HG03175 (cell line): Measurements from ENCODE around the gene TIPARP.
"Not testable (repeated sequence)": the region's sequence is repeated elsewhere in the genome, so short reads cannot be mapped to it uniquely, and the experiment has no call there.

ENCODE experiments used
- ATAC-seq: cut with Tn5 transposase; IDR thresholded peaks from one replicate; pipeline ENCODE4 v1.9.1; 2021; ENCODE audit warnings: mild to moderate bottlenecking, moderate library complexity; ENCODE audit not compliant: unreplicated experiment

Gene TIPARP

GRCh38 chr3:156737049-156737448, 62.7 kb downstream of the TIPARP start:
- ATAC-seq = not testable (repeated sequence)

DNA sequence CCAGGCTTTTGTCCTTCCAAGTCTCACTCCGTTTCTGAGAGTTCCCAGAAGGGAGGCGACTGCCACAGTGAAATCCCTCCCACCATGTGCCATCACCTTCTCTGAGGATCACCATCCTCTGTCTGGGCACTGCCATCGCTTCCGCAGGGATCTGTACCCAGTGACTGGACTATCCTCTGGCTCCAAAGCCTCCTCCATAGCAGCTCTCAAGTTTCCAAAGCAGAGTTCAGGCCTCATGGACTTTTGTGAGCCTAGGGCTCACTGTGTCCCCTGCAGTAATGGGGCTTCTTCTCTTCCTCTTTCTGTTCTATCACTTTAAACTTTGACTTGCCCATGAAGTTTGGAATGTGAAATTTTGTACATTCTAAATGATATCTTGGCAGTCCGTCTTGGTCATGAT, 63.9 kb downstream of the TIPARP start:
- ATAC-seq = no peak

- ATAC-seq = no peak
These were observed 65.6 kb downstream of the TIPARP start for GRCh38 chr3:156739976-156740375.

GRCh38 chr3:156740581-156740980, 66.2 kb downstream of the TIPARP start:
- not testable (repeated sequence) for ATAC-seq

DNA sequence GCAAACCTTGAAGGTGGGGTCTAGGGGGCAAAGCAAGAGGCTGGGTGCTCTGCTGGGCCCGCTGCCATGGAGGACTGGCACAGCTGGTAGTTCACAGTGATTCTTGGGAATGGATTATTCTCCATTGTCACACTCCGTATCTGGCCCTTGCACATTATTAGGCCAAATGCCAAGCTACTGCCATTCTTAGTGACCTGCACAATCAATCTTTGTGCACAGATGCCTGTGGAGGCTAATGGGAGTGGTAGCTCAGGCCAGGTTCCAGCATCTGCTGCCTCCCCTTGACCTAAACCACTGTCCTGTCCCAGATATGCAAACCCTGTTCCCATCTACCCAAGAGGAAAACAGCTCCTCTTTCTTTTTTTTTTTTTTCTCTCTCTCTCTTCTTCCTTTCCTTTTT, 67.5 kb downstream of the TIPARP start:
- no peak for ATAC-seq

GRCh38 chr3:156742401-156742800, 68.0 kb downstream of the TIPARP start:
- ATAC-seq = no peak

DNA sequence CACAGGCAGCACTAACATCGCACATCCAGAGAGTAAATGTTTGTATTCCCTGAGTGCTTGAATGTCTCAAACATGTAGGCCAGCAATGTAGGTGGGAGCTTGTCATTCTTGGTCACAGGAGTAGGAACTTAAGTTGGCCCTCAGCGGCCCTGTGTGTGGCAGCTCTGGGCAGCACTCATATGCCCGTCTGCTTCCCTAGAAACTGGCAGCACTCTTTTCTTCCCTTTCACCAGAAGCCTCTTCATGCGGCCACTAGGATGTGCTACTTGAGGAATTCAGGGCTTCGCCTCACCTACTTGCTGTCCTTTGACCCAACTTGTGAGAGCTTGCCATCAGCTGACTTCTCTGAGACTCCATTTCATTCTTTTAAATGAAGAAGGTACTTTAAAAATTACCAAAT, 69.5 kb downstream of the TIPARP start:
- no peak for ATAC-seq

DNA sequence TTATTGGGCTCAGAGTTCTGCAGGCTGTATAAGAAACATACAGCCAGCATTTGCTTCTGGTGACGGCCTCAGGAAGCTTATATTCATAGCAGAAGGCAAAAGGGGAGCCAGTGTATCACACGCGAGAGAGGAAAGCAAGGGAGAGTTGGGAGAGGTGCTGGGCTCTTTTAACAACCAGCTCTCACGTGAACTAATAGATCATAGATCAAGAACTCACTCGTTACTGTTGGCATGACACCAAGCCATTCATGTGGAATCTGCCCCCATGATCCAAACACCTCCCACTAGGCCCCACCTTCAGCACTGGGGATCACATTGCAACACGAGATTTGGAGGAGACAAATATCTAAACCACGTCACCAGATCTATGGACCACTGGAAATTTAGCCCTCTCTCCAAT, 70.2 kb downstream of the TIPARP start:
- no peak for ATAC-seq

DNA sequence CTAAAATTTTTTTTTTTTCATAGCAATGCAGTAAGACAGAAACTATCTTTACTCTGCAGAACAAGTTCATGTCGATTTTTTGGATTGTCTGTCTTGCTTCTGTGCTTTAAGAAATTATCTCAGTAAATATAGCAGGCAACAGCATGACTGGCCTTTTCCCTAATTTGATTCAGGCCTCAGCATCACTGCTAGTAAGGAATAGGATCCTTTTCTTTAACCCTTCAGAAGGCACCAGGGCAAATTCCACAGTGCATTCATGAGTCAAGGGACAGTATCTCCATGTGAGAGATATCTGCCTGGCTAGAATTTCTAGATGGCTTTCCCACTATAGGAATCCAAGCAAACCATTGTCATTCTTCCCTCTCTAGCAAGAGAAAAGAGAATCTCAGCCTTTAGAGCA, 71.4 kb downstream of the TIPARP start:
- ATAC-seq = no peak

GRCh38 chr3:156747046-156747445, 72.7 kb downstream of the TIPARP start:
- no peak for ATAC-seq

GRCh38 chr3:156749244-156749643, 74.9 kb downstream of the TIPARP start:
- ATAC-seq = no peak

DNA sequence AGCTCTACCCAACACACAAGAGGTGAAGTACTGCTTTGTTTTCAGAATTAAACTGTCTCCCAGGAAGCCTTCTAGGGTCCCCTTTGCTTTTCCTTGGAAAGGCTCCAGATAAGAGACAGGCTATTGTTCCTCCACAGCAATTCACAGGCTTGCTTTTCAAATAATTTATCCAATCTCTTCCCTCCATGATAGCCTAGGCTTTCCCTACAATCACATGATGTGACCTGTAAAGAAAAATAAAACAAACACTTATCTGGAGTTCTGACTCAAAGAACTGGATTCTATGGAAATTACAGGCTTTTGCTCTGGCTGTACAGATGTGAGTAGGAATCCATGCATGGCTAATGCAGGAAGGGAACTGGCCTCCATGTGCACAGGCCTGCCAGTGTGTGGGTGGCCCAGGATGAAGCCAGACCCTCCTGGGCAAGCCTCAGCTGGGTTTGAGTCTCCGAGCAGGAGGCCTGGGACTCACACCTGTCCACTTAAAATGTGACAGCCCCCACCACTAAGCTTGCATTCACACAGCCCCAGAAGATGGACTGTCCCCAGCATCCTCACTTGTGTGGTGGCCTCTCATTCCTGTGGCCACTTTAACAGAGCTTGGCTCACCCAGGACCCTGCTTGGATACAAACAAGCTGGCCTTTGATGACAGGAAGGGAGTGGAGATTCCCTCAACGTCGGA, 75.9 kb downstream of the TIPARP start:
- no peak for ATAC-seq

GRCh38 chr3:156750874-156751245, 76.5 kb downstream of the TIPARP start:
- ATAC-seq = no peak

DNA sequence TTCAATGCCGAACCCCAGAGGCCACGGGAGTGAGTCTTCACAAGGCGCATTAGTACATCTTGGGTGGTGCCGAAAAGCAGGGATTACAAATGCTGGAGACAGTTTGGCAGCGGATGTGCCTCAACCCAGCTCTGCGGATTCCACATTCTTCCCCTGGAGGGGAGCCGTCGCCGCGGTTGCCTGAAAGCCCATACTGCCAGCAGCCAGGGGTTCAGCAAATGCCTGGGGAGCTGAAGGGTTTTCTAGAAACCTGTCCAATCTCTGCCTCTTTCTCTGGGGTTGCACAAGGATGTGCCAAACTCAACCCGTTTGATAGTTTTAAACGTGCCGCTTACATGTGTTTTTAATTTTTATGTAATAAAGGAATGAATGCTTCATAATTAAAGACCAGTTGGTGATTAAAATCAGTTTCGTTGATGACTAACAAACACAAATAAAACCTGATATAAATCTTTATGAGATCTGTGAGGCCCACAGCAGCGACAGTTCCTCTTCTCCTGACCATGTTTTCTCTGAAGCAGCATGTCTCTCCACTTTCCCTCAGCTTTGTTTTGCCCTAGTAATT, 77.2 kb downstream of the TIPARP start:
- ATAC-seq = no peak
